Measurements from ENCODE around the gene SRD5A3.

SRD5A3 gene

DNA sequence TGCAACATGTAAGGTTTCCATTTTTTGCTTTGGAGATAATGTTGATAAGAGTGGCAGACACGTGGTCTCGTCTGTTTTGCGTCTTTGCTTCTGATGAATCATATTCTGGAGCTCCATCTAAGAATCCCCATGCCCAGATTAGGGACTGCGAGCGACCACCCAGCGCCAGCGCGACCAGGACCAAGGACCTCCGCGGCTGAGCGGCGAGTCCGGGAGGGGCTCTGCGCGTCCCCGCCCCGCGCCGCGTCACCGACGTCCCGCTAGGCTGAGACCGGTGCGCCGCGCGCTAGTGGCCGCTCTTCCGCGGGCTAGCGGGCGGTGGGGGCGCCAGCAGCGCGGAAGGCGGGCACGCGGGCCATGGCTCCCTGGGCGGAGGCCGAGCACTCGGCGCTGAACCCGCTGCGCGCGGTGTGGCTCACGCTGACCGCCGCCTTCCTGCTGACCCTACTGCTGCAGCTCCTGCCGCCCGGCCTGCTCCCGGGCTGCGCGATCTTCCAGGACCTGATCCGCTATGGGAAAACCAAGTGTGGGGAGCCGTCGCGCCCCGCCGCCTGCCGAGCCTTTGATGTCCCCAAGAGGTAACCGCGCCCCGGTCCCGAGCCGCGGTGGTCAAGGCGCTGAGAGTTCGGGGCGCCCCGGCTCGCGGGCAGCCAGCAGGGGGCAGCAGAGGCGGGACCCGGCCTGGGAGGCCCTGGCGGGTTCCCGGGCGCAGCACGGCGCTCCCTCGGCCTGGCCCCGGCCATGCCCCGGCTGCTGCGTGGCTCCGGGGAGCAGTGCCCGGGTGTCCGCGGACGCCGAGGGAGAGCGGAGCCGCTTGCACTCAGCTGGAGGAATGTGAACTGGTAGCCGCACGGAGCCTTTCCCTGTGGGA lies at the start of gene SRD5A3:
TSS of gene SRD5A3 (plus strand) at position 263 of the 871 bp plus-strand sequence. CDS start at position 358, 95 bp downstream.
- TF ChIP-seq, protein P1, sequence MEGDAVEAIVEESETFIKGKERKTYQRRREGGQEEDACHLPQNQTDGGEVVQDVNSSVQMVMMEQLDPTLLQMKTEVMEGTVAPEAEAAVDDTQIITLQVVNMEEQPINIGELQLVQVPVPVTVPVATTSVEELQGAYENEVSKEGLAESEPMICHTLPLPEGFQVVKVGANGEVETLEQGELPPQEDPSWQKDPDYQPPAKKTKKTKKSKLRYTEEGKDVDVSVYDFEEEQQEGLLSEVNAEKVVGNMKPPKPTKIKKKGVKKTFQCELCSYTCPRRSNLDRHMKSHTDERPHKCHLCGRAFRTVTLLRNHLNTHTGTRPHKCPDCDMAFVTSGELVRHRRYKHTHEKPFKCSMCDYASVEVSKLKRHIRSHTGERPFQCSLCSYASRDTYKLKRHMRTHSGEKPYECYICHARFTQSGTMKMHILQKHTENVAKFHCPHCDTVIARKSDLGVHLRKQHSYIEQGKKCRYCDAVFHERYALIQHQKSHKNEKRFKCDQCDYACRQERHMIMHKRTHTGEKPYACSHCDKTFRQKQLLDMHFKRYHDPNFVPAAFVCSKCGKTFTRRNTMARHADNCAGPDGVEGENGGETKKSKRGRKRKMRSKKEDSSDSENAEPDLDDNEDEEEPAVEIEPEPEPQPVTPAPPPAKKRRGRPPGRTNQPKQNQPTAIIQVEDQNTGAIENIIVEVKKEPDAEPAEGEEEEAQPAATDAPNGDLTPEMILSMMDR (IDR thresholded peaks at IDR 0.05; ENCODE audit: poor library complexity, severe bottlenecking), result peak; percentile 97
- DNase-seq (ENCODE audit: low spot score), result no peak

DNA sequence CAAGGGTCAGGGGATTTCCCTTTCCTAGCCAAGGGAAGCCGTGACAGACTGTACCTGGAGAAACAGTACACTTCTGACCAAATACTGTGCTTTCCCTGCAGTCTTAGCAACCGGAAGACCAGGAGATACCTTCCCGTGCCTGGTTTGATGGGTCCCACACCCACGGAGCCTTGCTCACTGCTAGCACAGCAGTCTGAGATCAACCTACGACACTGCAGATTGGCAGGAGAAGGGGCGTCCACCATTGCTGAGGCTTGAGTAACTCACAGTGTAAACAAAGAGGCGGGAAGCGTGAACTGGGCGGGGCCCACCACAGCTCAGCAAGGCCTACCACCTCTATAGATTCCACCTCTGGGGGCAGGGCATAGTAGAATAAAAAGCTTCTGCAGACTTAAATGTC lies 48.7 kb upstream of the SRD5A3 start:
- Histone ChIP-seq H3K4me1 (ENCODE audit: insufficient read depth, poor library complexity, severe bottlenecking) (peaks cover 9% of the 10 kb centered on the region), H3K27ac (ENCODE audit: poor library complexity, severe bottlenecking) (peak overlapping the region; percentile 6), H3K27me3 (ENCODE audit: insufficient read depth, poor library complexity, severe bottlenecking) (no peaks in the 10 kb centered on the region), H3K4me3 (ENCODE audit: severe bottlenecking) (no peak overlapping the region), H3K9me3 (ENCODE audit: severe bottlenecking) (no peaks in the 10 kb centered on the region), H3K36me3 (ENCODE audit: low read depth) (no peaks in the 10 kb centered on the region)
- peak; percentile 99 for ATAC-seq (ENCODE audit: low read depth)
- TF ChIP-seq, protein P1 (IDR thresholded peaks at IDR 0.05; ENCODE audit: poor library complexity, severe bottlenecking), result no peak
- peak; percentile 73 for DNase-seq (ENCODE audit: low spot score)

More for the DNA sequence above, at the start of gene SRD5A3:
- Histone ChIP-seq H3K27me3 (ENCODE audit: insufficient read depth, poor library complexity, severe bottlenecking) (no peaks in the 10 kb centered on the region), H3K9me3 (ENCODE audit: severe bottlenecking) (no peaks in the 10 kb centered on the region), H3K36me3 (ENCODE audit: low read depth) (no peaks in the 10 kb centered on the region), H3K27ac (ENCODE audit: poor library complexity, severe bottlenecking) (peak within 1 kb of the TSS; percentile 60), H3K4me3 (ENCODE audit: severe bottlenecking) (peak within 1 kb of the TSS; percentile 71), H3K4me1 (ENCODE audit: insufficient read depth, poor library complexity, severe bottlenecking) (peaks cover 29% of the 10 kb centered on the region)
- ATAC-seq (ENCODE audit: low read depth), result peak; percentile 86

DNA sequence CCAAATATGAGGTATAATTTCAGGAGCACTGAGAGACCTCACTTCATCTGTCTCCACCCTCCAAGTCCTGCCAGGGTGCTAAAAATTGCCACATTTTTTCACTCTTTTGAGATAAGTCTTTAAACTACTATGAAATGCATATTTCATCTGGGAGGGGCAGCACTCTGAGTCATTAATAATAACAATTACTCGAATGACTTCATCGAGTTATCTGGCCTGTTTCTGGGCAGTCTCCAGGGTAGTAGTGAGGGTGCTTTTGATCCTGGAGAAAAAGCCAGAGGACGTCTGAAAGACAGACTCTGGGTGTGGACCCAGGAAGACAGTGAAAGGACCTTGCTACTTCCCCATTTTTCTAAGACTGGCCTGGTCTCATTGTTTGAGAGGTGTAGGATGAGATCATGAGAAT lies 42.3 kb upstream of the SRD5A3 start:
- Histone ChIP-seq H3K27ac (ENCODE audit: poor library complexity, severe bottlenecking) (peak overlapping the region; percentile 61), H3K4me3 (ENCODE audit: severe bottlenecking) (no peak overlapping the region), H3K36me3 (ENCODE audit: low read depth) (no peaks in the 10 kb centered on the region), H3K9me3 (ENCODE audit: severe bottlenecking) (no peaks in the 10 kb centered on the region), H3K27me3 (ENCODE audit: insufficient read depth, poor library complexity, severe bottlenecking) (no peaks in the 10 kb centered on the region), H3K4me1 (ENCODE audit: insufficient read depth, poor library complexity, severe bottlenecking) (peaks cover 12% of the 10 kb centered on the region)
- ATAC-seq (ENCODE audit: low read depth) (peak; percentile 99), DNase-seq (ENCODE audit: low spot score) (no peak)
- TF ChIP-seq, protein P1 (IDR thresholded peaks at IDR 0.05; ENCODE audit: poor library complexity, severe bottlenecking), result no peak

DNA sequence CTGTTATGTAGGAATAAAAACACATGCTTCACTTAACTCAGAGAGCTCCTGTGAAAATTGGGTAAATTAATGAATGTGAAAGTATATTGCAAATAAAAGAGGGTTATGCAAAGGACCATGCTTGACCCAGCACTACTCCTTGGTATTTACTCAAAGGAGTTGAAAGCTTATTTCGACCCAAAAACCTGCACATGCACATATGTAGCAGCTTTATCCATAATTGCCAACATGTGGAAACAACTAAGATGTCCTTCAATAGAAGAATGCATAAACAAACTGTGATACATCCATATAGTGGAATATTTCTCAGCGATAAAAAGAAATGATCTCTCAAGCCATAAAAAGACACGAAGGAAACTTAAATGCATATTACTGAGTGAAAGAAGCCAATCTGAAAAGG lies 41.7 kb upstream of the SRD5A3 start:
- Histone ChIP-seq H3K27me3 (ENCODE audit: insufficient read depth, poor library complexity, severe bottlenecking) (no peaks in the 10 kb centered on the region), H3K4me1 (ENCODE audit: insufficient read depth, poor library complexity, severe bottlenecking) (peaks cover 12% of the 10 kb centered on the region), H3K4me3 (ENCODE audit: severe bottlenecking) (no peak overlapping the region), H3K9me3 (ENCODE audit: severe bottlenecking) (no peaks in the 10 kb centered on the region), H3K27ac (ENCODE audit: poor library complexity, severe bottlenecking) (peak overlapping the region; percentile 61), H3K36me3 (ENCODE audit: low read depth) (no peaks in the 10 kb centered on the region)
- TF ChIP-seq, protein P1 (IDR thresholded peaks at IDR 0.05; ENCODE audit: poor library complexity, severe bottlenecking), result no peak
- ATAC-seq (ENCODE audit: low read depth) (no peak), DNase-seq (ENCODE audit: low spot score) (no peak)

DNA sequence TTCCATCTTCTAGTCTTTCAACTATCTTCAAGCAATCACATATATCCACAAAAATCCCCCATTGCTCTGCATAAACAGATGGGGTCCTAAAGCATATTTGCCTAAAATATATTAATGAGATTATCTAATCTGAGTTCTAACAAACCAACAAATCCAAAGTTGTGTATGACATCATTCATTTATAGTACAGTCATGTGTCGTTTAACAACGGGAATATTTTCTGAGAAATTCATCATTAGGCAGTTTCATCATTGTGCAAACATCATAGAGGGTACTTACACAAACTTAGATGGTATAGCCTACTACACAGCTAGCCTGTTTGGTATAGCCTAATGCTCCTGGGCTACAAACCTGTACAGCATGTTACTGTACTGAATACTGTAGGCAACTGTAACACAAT lies 38.0 kb upstream of the SRD5A3 start:
- no peak overlapping the region for H3K27ac ChIP-seq (ENCODE audit: poor library complexity, severe bottlenecking)
- DNase-seq (ENCODE audit: low spot score), result no peak
- ATAC-seq (ENCODE audit: low read depth), result no peak
- H3K36me3 ChIP-seq (ENCODE audit: low read depth), result no peaks in the 10 kb centered on the region
- H3K9me3 ChIP-seq (ENCODE audit: severe bottlenecking), result no peaks in the 10 kb centered on the region
- H3K4me1 ChIP-seq (ENCODE audit: insufficient read depth, poor library complexity, severe bottlenecking), result peaks cover 12% of the 10 kb centered on the region
- H3K4me3 ChIP-seq (ENCODE audit: severe bottlenecking), result no peak overlapping the region
- TF ChIP-seq, protein P1 (IDR thresholded peaks at IDR 0.05; ENCODE audit: poor library complexity, severe bottlenecking), result no peak
- no peaks in the 10 kb centered on the region for H3K27me3 ChIP-seq (ENCODE audit: insufficient read depth, poor library complexity, severe bottlenecking)

Measured in RWPE2 (cell line).